ENCODE measurements around the gene CRNN.

Gene CRNN

GRCh38 chr1:152448496-152448895 is 34.4 kb upstream of the CRNN start:
- no peak overlapping the region for H3K4me3 ChIP-seq (ENCODE audit: low read depth in 1 of 2, low read length in 2 of 2)
- no peak overlapping the region for H3K9ac ChIP-seq (ENCODE audit: low read depth in 1 of 2, low read length in 2 of 2)
- H3K9me3 ChIP-seq (ENCODE audit: control insufficient read depth in 1 of 2, low read length in 2 of 2), result no peaks in the 10 kb centered on the region
- no peaks in the 10 kb centered on the region for H3K4me1 ChIP-seq (ENCODE audit: control insufficient read depth in 1 of 2, insufficient read depth in 2 of 2, low read length in 2 of 2)
- peaks cover 0 to 3% of the 10 kb centered on the region in 2 donors for H3K27me3 ChIP-seq (ENCODE audit: control insufficient read depth in 1 of 2, insufficient read depth in 2 of 2, low read length in 2 of 2)
- no peak overlapping the region for H3K27ac ChIP-seq (ENCODE audit: low read depth, low read length)
- H3K36me3 ChIP-seq (ENCODE audit: control insufficient read depth in 1 of 2, insufficient read depth in 2 of 2, low read length in 2 of 2), result no peaks in the 10 kb centered on the region

DNA sequence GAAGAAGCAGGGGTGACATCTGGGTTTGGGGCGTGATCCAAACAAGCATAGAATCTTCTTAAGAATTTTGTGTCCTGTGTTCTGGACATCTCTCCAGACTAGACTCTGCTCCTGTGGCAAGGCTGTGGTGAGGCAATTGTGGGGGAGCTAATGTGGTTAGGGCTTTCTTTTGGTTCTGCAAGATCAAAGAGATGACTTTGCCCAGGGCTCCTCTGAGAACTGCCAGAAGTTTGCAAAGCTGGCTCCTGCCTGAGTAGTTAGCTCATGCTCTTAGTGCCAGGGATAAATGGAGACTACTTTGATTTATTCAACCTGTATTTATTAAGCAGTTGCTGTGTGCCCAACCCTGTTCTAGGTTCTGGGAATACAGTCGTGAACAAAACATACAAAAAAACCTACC is 34.0 kb upstream of the CRNN start:
- Histone ChIP-seq H3K27ac (ENCODE audit: low read depth, low read length) (no peak overlapping the region), H3K4me3 (ENCODE audit: low read depth in 1 of 2, low read length in 2 of 2) (no peak overlapping the region), H3K9ac (ENCODE audit: low read depth in 1 of 2, low read length in 2 of 2) (no peak overlapping the region), H3K9me3 (ENCODE audit: control insufficient read depth in 1 of 2, low read length in 2 of 2) (no peaks in the 10 kb centered on the region), H3K27me3 (ENCODE audit: control insufficient read depth in 1 of 2, insufficient read depth in 2 of 2, low read length in 2 of 2) (peaks cover 0 to 3% of the 10 kb centered on the region in 2 donors), H3K36me3 (ENCODE audit: control insufficient read depth in 1 of 2, insufficient read depth in 2 of 2, low read length in 2 of 2) (no peaks in the 10 kb centered on the region), H3K4me1 (ENCODE audit: control insufficient read depth in 1 of 2, insufficient read depth in 2 of 2, low read length in 2 of 2) (no peaks in the 10 kb centered on the region)

GRCh38 chr1:152447484-152447883 is 33.4 kb upstream of the CRNN start:
- Histone ChIP-seq H3K36me3 (ENCODE audit: control insufficient read depth in 1 of 2, insufficient read depth in 2 of 2, low read length in 2 of 2) (no peaks in the 10 kb centered on the region), H3K9ac (ENCODE audit: low read depth in 1 of 2, low read length in 2 of 2) (no peak overlapping the region), H3K4me3 (ENCODE audit: low read depth in 1 of 2, low read length in 2 of 2) (no peak overlapping the region), H3K4me1 (ENCODE audit: control insufficient read depth in 1 of 2, insufficient read depth in 2 of 2, low read length in 2 of 2) (no peaks in the 10 kb centered on the region), H3K27ac (ENCODE audit: low read depth, low read length) (no peak overlapping the region), H3K9me3 (ENCODE audit: control insufficient read depth in 1 of 2, low read length in 2 of 2) (no peaks in the 10 kb centered on the region), H3K27me3 (ENCODE audit: control insufficient read depth in 1 of 2, insufficient read depth in 2 of 2, low read length in 2 of 2) (peaks cover 0 to 3% of the 10 kb centered on the region in 2 donors)

- Histone ChIP-seq H3K36me3 (ENCODE audit: control insufficient read depth in 1 of 2, insufficient read depth in 2 of 2, low read length in 2 of 2) (no peaks in the 10 kb centered on the region), H3K4me1 (ENCODE audit: control insufficient read depth in 1 of 2, insufficient read depth in 2 of 2, low read length in 2 of 2) (peaks cover 0 to 4% of the 10 kb centered on the region in 2 donors), H3K9me3 (ENCODE audit: control insufficient read depth in 1 of 2, low read length in 2 of 2) (no peaks in the 10 kb centered on the region), H3K27me3 (ENCODE audit: control insufficient read depth in 1 of 2, insufficient read depth in 2 of 2, low read length in 2 of 2) (peaks cover 0 to 3% of the 10 kb centered on the region in 2 donors), H3K9ac (ENCODE audit: low read depth in 1 of 2, low read length in 2 of 2) (no peak overlapping the region), H3K4me3 (ENCODE audit: low read depth in 1 of 2, low read length in 2 of 2) (no peak overlapping the region), H3K27ac (ENCODE audit: low read depth, low read length) (no peak overlapping the region)
These were observed 30.0 kb upstream of the CRNN start for GRCh38 chr1:152444045-152444444.

GRCh38 chr1:152442765-152443164 is 28.7 kb upstream of the CRNN start:
- Histone ChIP-seq H3K27me3 (ENCODE audit: control insufficient read depth in 1 of 2, insufficient read depth in 2 of 2, low read length in 2 of 2) (peaks cover 0 to 3% of the 10 kb centered on the region in 2 donors), H3K9me3 (ENCODE audit: control insufficient read depth in 1 of 2, low read length in 2 of 2) (no peaks in the 10 kb centered on the region), H3K36me3 (ENCODE audit: control insufficient read depth in 1 of 2, insufficient read depth in 2 of 2, low read length in 2 of 2) (no peaks in the 10 kb centered on the region), H3K4me1 (ENCODE audit: control insufficient read depth in 1 of 2, insufficient read depth in 2 of 2, low read length in 2 of 2) (peaks cover 0 to 4% of the 10 kb centered on the region in 2 donors), H3K27ac (ENCODE audit: low read depth, low read length) (no peak overlapping the region), H3K9ac (ENCODE audit: low read depth in 1 of 2, low read length in 2 of 2) (no peak overlapping the region), H3K4me3 (ENCODE audit: low read depth in 1 of 2, low read length in 2 of 2) (no peak overlapping the region)

DNA sequence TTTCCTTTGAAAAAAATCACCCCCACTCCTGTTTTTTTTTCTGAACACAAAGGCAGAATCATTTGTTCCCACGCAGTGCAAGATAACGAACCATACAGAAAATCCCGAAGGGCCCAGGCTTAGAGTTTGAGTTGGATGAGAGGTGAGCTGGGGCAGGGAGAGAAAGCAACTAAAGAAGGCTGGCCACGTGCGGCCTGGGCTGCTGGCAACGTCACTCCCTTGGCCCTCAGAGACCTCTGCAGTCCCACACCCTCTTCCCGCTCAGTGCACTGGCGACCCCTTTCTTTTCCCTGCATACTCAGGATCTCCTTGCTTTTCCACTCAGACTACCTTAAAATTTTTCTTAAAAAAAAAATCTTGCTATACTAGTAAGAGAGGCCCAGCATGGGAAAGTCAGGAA is 28.2 kb upstream of the CRNN start:
- H3K9me3 ChIP-seq (ENCODE audit: control insufficient read depth in 1 of 2, low read length in 2 of 2), result no peaks in the 10 kb centered on the region

GRCh38 chr1:152441756-152442155 is 27.7 kb upstream of the CRNN start:
- no peak overlapping the region for H3K27ac ChIP-seq (ENCODE audit: low read depth, low read length)
- H3K27me3 ChIP-seq (ENCODE audit: control insufficient read depth in 1 of 2, insufficient read depth in 2 of 2, low read length in 2 of 2), result no peaks in the 10 kb centered on the region
- H3K36me3 ChIP-seq (ENCODE audit: control insufficient read depth in 1 of 2, insufficient read depth in 2 of 2, low read length in 2 of 2), result no peaks in the 10 kb centered on the region
- no peaks in the 10 kb centered on the region for H3K9me3 ChIP-seq (ENCODE audit: control insufficient read depth in 1 of 2, low read length in 2 of 2)
- H3K4me3 ChIP-seq (ENCODE audit: low read depth in 1 of 2, low read length in 2 of 2), result no peak overlapping the region
- H3K9ac ChIP-seq (ENCODE audit: low read depth in 1 of 2, low read length in 2 of 2), result no peak overlapping the region
- H3K4me1 ChIP-seq (ENCODE audit: control insufficient read depth in 1 of 2, insufficient read depth in 2 of 2, low read length in 2 of 2), result peaks cover 0 to 4% of the 10 kb centered on the region in 2 donors

More for the DNA sequence above, 28.2 kb upstream of the CRNN start:
- peaks cover 0 to 4% of the 10 kb centered on the region in 2 donors for H3K4me1 ChIP-seq (ENCODE audit: control insufficient read depth in 1 of 2, insufficient read depth in 2 of 2, low read length in 2 of 2)
- H3K9ac ChIP-seq (ENCODE audit: low read depth in 1 of 2, low read length in 2 of 2), result no peak overlapping the region
- H3K27ac ChIP-seq (ENCODE audit: low read depth, low read length), result no peak overlapping the region
- no peak overlapping the region for H3K4me3 ChIP-seq (ENCODE audit: low read depth in 1 of 2, low read length in 2 of 2)
- H3K36me3 ChIP-seq (ENCODE audit: control insufficient read depth in 1 of 2, insufficient read depth in 2 of 2, low read length in 2 of 2), result no peaks in the 10 kb centered on the region
- H3K27me3 ChIP-seq (ENCODE audit: control insufficient read depth in 1 of 2, insufficient read depth in 2 of 2, low read length in 2 of 2), result peaks cover 0 to 3% of the 10 kb centered on the region in 2 donors

- Histone ChIP-seq H3K9ac (ENCODE audit: low read depth in 1 of 2, low read length in 2 of 2) (no peak overlapping the region), H3K4me1 (ENCODE audit: control insufficient read depth in 1 of 2, insufficient read depth in 2 of 2, low read length in 2 of 2) (peaks cover 0 to 4% of the 10 kb centered on the region in 2 donors), H3K27me3 (ENCODE audit: control insufficient read depth in 1 of 2, insufficient read depth in 2 of 2, low read length in 2 of 2) (no peaks in the 10 kb centered on the region), H3K27ac (ENCODE audit: low read depth, low read length) (no peak overlapping the region), H3K9me3 (ENCODE audit: control insufficient read depth in 1 of 2, low read length in 2 of 2) (no peaks in the 10 kb centered on the region), H3K4me3 (ENCODE audit: low read depth in 1 of 2, low read length in 2 of 2) (no peak overlapping the region), H3K36me3 (ENCODE audit: control insufficient read depth in 1 of 2, insufficient read depth in 2 of 2, low read length in 2 of 2) (no peaks in the 10 kb centered on the region)
These were observed 26.8 kb upstream of the CRNN start for GRCh38 chr1:152440635-152441471.

DNA sequence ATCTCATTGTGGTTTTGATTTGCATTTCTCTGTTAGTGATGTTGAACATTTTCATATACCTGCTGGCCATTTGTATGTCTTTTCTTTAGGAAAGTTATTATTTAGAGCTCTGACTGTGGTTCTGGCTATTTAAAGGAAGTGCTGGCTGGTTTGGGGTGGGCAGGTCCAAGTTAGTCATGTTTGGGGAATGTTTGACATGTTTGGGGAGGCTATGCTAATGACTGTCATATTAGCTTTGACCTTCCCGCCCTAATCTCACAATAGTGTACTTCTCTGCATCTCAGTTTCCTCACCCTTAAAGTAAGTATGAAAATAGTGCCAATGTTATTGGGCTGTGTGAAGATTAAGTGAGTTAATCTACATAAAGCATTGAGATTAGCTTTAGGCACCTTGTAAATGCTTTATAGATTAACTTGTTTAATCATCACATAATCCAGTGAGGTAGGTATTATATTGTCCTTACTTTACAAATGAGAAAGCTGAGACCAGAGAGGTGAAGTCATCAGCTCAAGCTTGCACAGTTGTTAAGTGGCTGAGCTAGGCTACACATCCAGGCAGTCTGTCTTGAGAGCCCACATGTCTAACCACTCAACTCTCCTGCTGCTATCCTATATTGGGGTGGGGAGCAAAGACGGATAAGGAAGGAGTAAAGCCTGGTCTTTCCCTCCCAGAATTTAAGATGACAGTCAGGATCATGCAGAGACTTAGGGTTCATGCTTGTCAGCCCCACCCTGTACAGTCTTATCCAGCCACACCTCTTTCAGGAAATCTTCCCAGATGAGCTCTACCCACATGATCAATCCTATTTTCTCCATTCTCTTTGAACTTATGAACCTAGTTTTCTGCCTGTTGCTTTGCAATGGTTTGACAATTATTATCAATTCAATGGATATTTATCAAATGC is 22.8 kb upstream of the CRNN start:
- Histone ChIP-seq H3K36me3 (ENCODE audit: control insufficient read depth in 1 of 2, insufficient read depth in 2 of 2, low read length in 2 of 2) (no peaks in the 10 kb centered on the region), H3K27me3 (ENCODE audit: control insufficient read depth in 1 of 2, insufficient read depth in 2 of 2, low read length in 2 of 2) (no peaks in the 10 kb centered on the region), H3K4me1 (ENCODE audit: control insufficient read depth in 1 of 2, insufficient read depth in 2 of 2, low read length in 2 of 2) (peaks cover 0 to 4% of the 10 kb centered on the region in 2 donors), H3K9ac (ENCODE audit: low read depth in 1 of 2, low read length in 2 of 2) (no peak overlapping the region), H3K4me3 (ENCODE audit: low read depth in 1 of 2, low read length in 2 of 2) (no peak overlapping the region), H3K9me3 (ENCODE audit: control insufficient read depth in 1 of 2, low read length in 2 of 2) (no peaks in the 10 kb centered on the region), H3K27ac (ENCODE audit: low read depth, low read length) (no peak overlapping the region)

DNA sequence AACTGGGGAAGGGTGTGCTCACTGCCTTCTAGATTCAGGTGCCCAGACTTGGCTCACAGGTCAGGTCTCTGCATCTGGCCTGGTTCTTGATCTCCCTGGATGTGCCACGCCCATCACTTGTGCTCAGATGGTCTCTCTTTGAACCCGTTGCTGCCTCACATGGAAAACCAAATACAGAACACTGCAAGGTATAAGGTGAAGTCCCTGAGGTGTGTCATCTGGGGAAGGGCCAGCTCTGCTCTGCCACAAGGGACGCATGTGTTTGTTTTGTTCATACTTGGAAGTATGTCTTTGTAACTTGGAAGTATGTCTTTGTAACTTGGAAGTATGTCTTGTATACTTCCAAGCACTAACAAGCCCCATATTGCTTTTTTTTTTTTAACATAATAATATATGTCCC is 13.4 kb upstream of the CRNN start:
- H3K4me1 ChIP-seq (ENCODE audit: control insufficient read depth in 1 of 2, insufficient read depth in 2 of 2, low read length in 2 of 2), result no peaks in the 10 kb centered on the region
- no peaks in the 10 kb centered on the region for H3K27me3 ChIP-seq (ENCODE audit: control insufficient read depth in 1 of 2, insufficient read depth in 2 of 2, low read length in 2 of 2)
- H3K9ac ChIP-seq (ENCODE audit: low read depth in 1 of 2, low read length in 2 of 2), result no peak overlapping the region
- peaks cover 0 to 10% of the 10 kb centered on the region in 2 donors for H3K9me3 ChIP-seq (ENCODE audit: control insufficient read depth in 1 of 2, low read length in 2 of 2)
- no peak overlapping the region for H3K27ac ChIP-seq (ENCODE audit: low read depth, low read length)
- no peak overlapping the region for H3K4me3 ChIP-seq (ENCODE audit: low read depth in 1 of 2, low read length in 2 of 2)
- H3K36me3 ChIP-seq (ENCODE audit: control insufficient read depth in 1 of 2, insufficient read depth in 2 of 2, low read length in 2 of 2), result no peaks in the 10 kb centered on the region

Data from duodenal mucosa (tissue), 2 donors.